IPS-NIHi7 (cell line): Measurements from ENCODE around the gene FHIP2A.
"Not testable (repeated sequence)": the region's sequence is repeated elsewhere in the genome, so short reads cannot be mapped to it uniquely, and the experiment has no call there.

Experiments used
- DNase-seq: peaks from one replicate; pipeline ENCODE4 v3.0.0; 2012; ENCODE audit warnings: mixed read lengths; ENCODE audit errors: extremely low spot score

Gene FHIP2A

GRCh38 chr10:114816308-114816707 is 5.3 kb upstream of the FHIP2A start:
- DNase-seq = no peak

- DNase-seq = no peak
Measured at GRCh38 chr10:114819322-114819721, 2.3 kb upstream of the FHIP2A start.

- peak; percentile 52 for DNase-seq
Measured at GRCh38 chr10:114821915-114822443, 399 bp downstream of the FHIP2A start.

GRCh38 chr10:114822444-114823076 is 980 bp downstream of the FHIP2A start:
- peak; percentile 38 for DNase-seq

GRCh38 chr10:114823077-114823463 is 1.5 kb downstream of the FHIP2A start:
- no peak for DNase-seq

GRCh38 chr10:114824391-114824790 is 2.8 kb downstream of the FHIP2A start:
- DNase-seq = no peak

GRCh38 chr10:114825513-114826253 is 4.1 kb downstream of the FHIP2A start:
- DNase-seq = no peak

- no peak for DNase-seq
Measured at GRCh38 chr10:114829160-114829909, 7.8 kb downstream of the FHIP2A start.

- no peak for DNase-seq
Measured at GRCh38 chr10:114831186-114831867, 9.7 kb downstream of the FHIP2A start.

- DNase-seq = no peak
Measured at GRCh38 chr10:114837690-114838089, 16.1 kb downstream of the FHIP2A start.

GRCh38 chr10:114839901-114840300 is 18.3 kb downstream of the FHIP2A start:
- no peak for DNase-seq

- no peak for DNase-seq
Measured at GRCh38 chr10:114845978-114846693, 24.6 kb downstream of the FHIP2A start.

- DNase-seq = not testable (repeated sequence)
Measured at GRCh38 chr10:114847517-114847916, 25.9 kb downstream of the FHIP2A start.

- DNase-seq = no peak
Measured at GRCh38 chr10:114849674-114850073, 28.1 kb downstream of the FHIP2A start.

GRCh38 chr10:114850126-114850525 is 28.5 kb downstream of the FHIP2A start:
- no peak for DNase-seq

GRCh38 chr10:114851336-114851735 is 29.8 kb downstream of the FHIP2A start:
- DNase-seq = no peak

- no peak for DNase-seq
Measured at GRCh38 chr10:114852197-114852596, 30.6 kb downstream of the FHIP2A start.

- no peak for DNase-seq
Measured at GRCh38 chr10:114854906-114855305, 33.3 kb downstream of the FHIP2A start.

GRCh38 chr10:114855776-114856543 is 34.4 kb downstream of the FHIP2A start:
- DNase-seq = no peak

GRCh38 chr10:114856544-114857287 is 35.1 kb downstream of the FHIP2A start:
- DNase-seq = no peak
